ENCODE measurements around the gene NAP1L5. TPM values are rescaled to one million over a fixed set of nuclear protein-coding genes. Genes with fewer than 3 reads are reported as not detected.

The NAP1L5 gene
- total and polyA plus RNA-seq, 8 donors, result 3.1 to 22.6 (median 5.8) TPM; not detected in 1

GRCh38 chr4:88653371-88653946, 44.2 kb downstream of the NAP1L5 start:
- Histone ChIP-seq H3K27ac (no peak overlapping the region), H3K36me3 (peaks cover 16 to 42% (median 36%) of the 10 kb centered on the region in 4 donors), H3K4me3 (no peak overlapping the region), H3K27me3 (no peaks in the 10 kb centered on the region), H3K9me3 (no peaks in the 10 kb centered on the region), H3K4me1 (peaks cover 0 to 24% (median 2%) of the 10 kb centered on the region in 4 donors)
- WGBS, 5 donors, result 82 to 92% (median 84%) methylated on average over 4 of the region's 4 CpGs
- TF ChIP-seq POLR2AphosphoS5 (IDR thresholded peaks at IDR 0.05) (no peak), EP300 (IDR thresholded peaks at IDR 0.05) (no peak), POLR2A (IDR thresholded peaks at IDR 0.05) (no peak), CTCF (IDR thresholded peaks at IDR 0.05) (no peak)
- DNase-seq, result no peak
- intact Hi-C loops (cut with DNase I; ENCODE audit: low total_unique reads), result loop anchor here (10.0 kb wide), 2 partner anchors 69 to 119 kb away; no protein-coding TSS in a partner anchor

GRCh38 chr4:88649716-88650115, 47.9 kb downstream of the NAP1L5 start:
- no peaks in the 10 kb centered on the region for H3K27me3 ChIP-seq
- TF ChIP-seq POLR2A (IDR thresholded peaks at IDR 0.05) (no peak), CTCF (IDR thresholded peaks at IDR 0.05) (no peak), POLR2AphosphoS5 (IDR thresholded peaks at IDR 0.05) (no peak), EP300 (IDR thresholded peaks at IDR 0.05) (no peak)
- peaks cover 0 to 17% (median 2%) of the 10 kb centered on the region in 4 donors for H3K4me1 ChIP-seq
- peaks cover 3 to 18% (median 13%) of the 10 kb centered on the region in 4 donors for H3K36me3 ChIP-seq
- intact Hi-C loops (cut with DNase I; ENCODE audit: low total_unique reads), result loop anchor here (10.0 kb wide), 2 partner anchors 65 to 115 kb away; no protein-coding TSS in a partner anchor
- no peak overlapping the region for H3K4me3 ChIP-seq
- no peak overlapping the region for H3K27ac ChIP-seq
- WGBS, 5 donors, result 65 to 79% (median 73%) methylated on average over 3 of the region's 3 CpGs
- DNase-seq, result no peak
- H3K9me3 ChIP-seq, result no peaks in the 10 kb centered on the region

- H3K9me3 ChIP-seq, result peaks cover 0 to 4% (median 0%) of the 10 kb centered on the region in 4 donors
- TF ChIP-seq CTCF (IDR thresholded peaks at IDR 0.05) (no peak), EP300 (IDR thresholded peaks at IDR 0.05) (no peak), POLR2AphosphoS5 (IDR thresholded peaks at IDR 0.05) (no peak), POLR2A (IDR thresholded peaks at IDR 0.05) (no peak)
- 88 to 95% (median 92%) methylated on average over 7 of the region's 7 CpGs for WGBS, 5 donors
- intact Hi-C loops (cut with DNase I; ENCODE audit: low total_unique reads), result no loop called here
- peaks cover 0 to 17% (median 2%) of the 10 kb centered on the region in 4 donors for H3K4me1 ChIP-seq
- no peak overlapping the region for H3K27ac ChIP-seq
- DNase-seq, result no peak
- no peaks in the 10 kb centered on the region for H3K27me3 ChIP-seq
- H3K4me3 ChIP-seq, result no peak overlapping the region
- no peaks in the 10 kb centered on the region for H3K36me3 ChIP-seq
Observed at GRCh38 chr4:88646528-88647280, 50.9 kb downstream of the NAP1L5 start.

- Histone ChIP-seq H3K27ac (no peak overlapping the region), H3K4me3 (no peak overlapping the region), H3K36me3 (no peaks in the 10 kb centered on the region), H3K9me3 (peaks cover 0 to 4% (median 0%) of the 10 kb centered on the region in 4 donors), H3K27me3 (no peaks in the 10 kb centered on the region), H3K4me1 (peaks cover 0 to 17% (median 2%) of the 10 kb centered on the region in 4 donors)
- 85 to 97% (median 93%) methylated on average over 1 of the region's 1 CpG for WGBS, 5 donors
- DNase-seq, result no peak
- intact Hi-C loops (cut with DNase I; ENCODE audit: low total_unique reads), result no loop called here
- no peak for TF ChIP-seq CTCF (IDR thresholded peaks at IDR 0.05)
- no peak for TF ChIP-seq POLR2A (IDR thresholded peaks at IDR 0.05)
- TF ChIP-seq POLR2AphosphoS5 (IDR thresholded peaks at IDR 0.05), result no peak
- no peak for TF ChIP-seq EP300 (IDR thresholded peaks at IDR 0.05)
Observed at GRCh38 chr4:88645994-88646393, 51.6 kb downstream of the NAP1L5 start.

Small RNAs within 50 kb of the gene (small RNA-seq; reads per million reads assigned to genes)
- 0 reads per million in 4 donors for gene RF02115
- gene RNU6-33P, result 0 to 0.07 (median 0) reads per million in 4 donors

Other genes with a start within 250 kb of the NAP1L5 start
- gene HERC5, start 240.7 kb downstream of the NAP1L5 start, total RNA-seq, result 10 to 100 TPM in 1 of 5 donors, 1 to 10 TPM in 3, not detected in 1; 1.7 to 11.6 (median 6.3) TPM
- 1 to 10 TPM; 2.2 to 3.2 (median 3.1) TPM for gene HERC5, start 240.7 kb downstream of the NAP1L5 start, polyA plus RNA-seq
- 100 to 1,000 TPM in 2 of 5 donors, 10 to 100 TPM in 3; 11.7 to 296 (median 97.1) TPM for gene PYURF, start 174.1 kb downstream of the NAP1L5 start, total RNA-seq
- gene PYURF, start 174.1 kb downstream of the NAP1L5 start, polyA plus RNA-seq, result 100 to 1,000 TPM in 1 of 3 donors, 10 to 100 TPM in 2; 75.9 to 112 (median 91.8) TPM
- gene HERC3, start 105.3 kb downstream of the NAP1L5 start, total RNA-seq, result 10 to 100 TPM; 25.9 to 58.0 (median 47.8) TPM
- 1 to 10 TPM; 4.4 to 7.5 (median 5.5) TPM for gene HERC3, start 105.3 kb downstream of the NAP1L5 start, polyA plus RNA-seq

Data from stomach (tissue), 9 donors.